GM23338 (cell line): ENCODE measurements around the gene TRIO.

Source experiments
- CREB1 ChIP-seq: fragments of 250-450 bp; sonication (Bioruptor Pico); IDR thresholded peaks from 2 replicates; pipeline ENCODE4 v1.5.0; 2020; ENCODE audit warnings: low read depth, mild to moderate bottlenecking, moderate library complexity
- EZH2 ChIP-seq: fragments of 200-600 bp; sonication (generic); IDR thresholded peaks from one replicate; pipeline ENCODE4 v1.8.0; 2017; ENCODE audit warnings: antibody characterized with exemption, mild to moderate bottlenecking, low read depth; ENCODE audit not compliant: unreplicated experiment
- EZH2phosphoT487 ChIP-seq: fragments of 200-600 bp; sonication (generic); IDR thresholded peaks from one replicate; pipeline ENCODE4 v1.8.1; 2018; ENCODE audit warnings: antibody characterized with exemption; ENCODE audit not compliant: unreplicated experiment
- POLR2AphosphoS5 ChIP-seq: IDR thresholded peaks from 2 replicates; pipeline ENCODE4 v1.6.1; 2016; ENCODE audit warnings: antibody characterized with exemption, low read depth
- STAT1 ChIP-seq: IDR thresholded peaks from one replicate; pipeline ENCODE4 v1.6.1; 2016; ENCODE audit warnings: antibody characterized with exemption; ENCODE audit not compliant: unreplicated experiment
- ZNF114 ChIP-seq: fragments of 250-450 bp; sonication (Bioruptor Pico); IDR thresholded peaks from 2 replicates; pipeline ENCODE4 v1.5.0; 2020; ENCODE audit warnings: mild to moderate bottlenecking, moderate library complexity
- ZNF331 ChIP-seq: fragments of 250-450 bp; sonication (Bioruptor Pico); IDR thresholded peaks from 2 replicates; pipeline ENCODE4 v1.5.0; 2020; ENCODE audit warnings: low read depth, mild to moderate bottlenecking, moderate library complexity
- TF ChIP-seq, protein P1 (sequence below), 2 experiments: fragments of 200-600 bp in 1 of 2; sonication (generic) in 1 of 2; conservative IDR thresholded peaks; 2 replicates each; pipeline versions ENCODE4 v1.5.1 to v1.6.1; 2016 to 2017; ENCODE audit warnings: antibody characterized with exemption in 2 of 2, low read depth in 2 of 2, mild to moderate bottlenecking in 2 of 2, moderate library complexity in 1 of 2
- TF ChIP-seq, protein P2 (sequence below): IDR thresholded peaks from one replicate; pipeline ENCODE4 v1.6.1; 2018; ENCODE audit warnings: antibody characterized with exemption; ENCODE audit not compliant: unreplicated experiment

DNA sequence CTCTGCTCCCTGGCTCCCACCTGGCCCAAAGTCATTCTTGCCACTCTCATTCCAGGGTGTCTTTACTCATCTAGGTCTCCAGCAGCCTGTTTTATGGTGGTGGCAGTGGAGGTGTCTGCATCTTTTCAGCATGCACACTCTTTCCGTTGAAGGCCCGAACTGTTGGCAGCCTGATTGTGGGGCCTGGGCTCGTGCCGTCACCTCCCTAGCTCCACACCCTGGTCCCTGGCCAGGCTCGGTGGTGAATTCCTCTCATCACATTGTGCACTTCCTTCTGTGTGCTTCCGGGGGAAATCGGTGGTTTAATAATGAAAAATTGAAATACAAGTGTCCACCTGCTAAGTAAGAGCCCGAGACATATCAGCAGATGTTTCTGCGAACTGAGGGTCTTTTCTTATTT, 214.3 kb downstream of the TRIO start:
- no peak for TF ChIP-seq EZH2phosphoT487
- TF ChIP-seq ZNF114 (CRISPR knock-in tag) = no peak
- TF ChIP-seq STAT1 = no peak
- TF ChIP-seq, protein P1, sequence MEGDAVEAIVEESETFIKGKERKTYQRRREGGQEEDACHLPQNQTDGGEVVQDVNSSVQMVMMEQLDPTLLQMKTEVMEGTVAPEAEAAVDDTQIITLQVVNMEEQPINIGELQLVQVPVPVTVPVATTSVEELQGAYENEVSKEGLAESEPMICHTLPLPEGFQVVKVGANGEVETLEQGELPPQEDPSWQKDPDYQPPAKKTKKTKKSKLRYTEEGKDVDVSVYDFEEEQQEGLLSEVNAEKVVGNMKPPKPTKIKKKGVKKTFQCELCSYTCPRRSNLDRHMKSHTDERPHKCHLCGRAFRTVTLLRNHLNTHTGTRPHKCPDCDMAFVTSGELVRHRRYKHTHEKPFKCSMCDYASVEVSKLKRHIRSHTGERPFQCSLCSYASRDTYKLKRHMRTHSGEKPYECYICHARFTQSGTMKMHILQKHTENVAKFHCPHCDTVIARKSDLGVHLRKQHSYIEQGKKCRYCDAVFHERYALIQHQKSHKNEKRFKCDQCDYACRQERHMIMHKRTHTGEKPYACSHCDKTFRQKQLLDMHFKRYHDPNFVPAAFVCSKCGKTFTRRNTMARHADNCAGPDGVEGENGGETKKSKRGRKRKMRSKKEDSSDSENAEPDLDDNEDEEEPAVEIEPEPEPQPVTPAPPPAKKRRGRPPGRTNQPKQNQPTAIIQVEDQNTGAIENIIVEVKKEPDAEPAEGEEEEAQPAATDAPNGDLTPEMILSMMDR (conservative IDR thresholded peaks at IDR 0.05; ENCODE audit: low read depth in 2 of 2) = no peak
- TF ChIP-seq POLR2AphosphoS5 = no peak
- no peak for TF ChIP-seq ZNF331 (CRISPR knock-in tag)
- TF ChIP-seq EZH2 = no peak
- TF ChIP-seq CREB1 (CRISPR knock-in tag) = no peak
- TF ChIP-seq, protein P2, sequence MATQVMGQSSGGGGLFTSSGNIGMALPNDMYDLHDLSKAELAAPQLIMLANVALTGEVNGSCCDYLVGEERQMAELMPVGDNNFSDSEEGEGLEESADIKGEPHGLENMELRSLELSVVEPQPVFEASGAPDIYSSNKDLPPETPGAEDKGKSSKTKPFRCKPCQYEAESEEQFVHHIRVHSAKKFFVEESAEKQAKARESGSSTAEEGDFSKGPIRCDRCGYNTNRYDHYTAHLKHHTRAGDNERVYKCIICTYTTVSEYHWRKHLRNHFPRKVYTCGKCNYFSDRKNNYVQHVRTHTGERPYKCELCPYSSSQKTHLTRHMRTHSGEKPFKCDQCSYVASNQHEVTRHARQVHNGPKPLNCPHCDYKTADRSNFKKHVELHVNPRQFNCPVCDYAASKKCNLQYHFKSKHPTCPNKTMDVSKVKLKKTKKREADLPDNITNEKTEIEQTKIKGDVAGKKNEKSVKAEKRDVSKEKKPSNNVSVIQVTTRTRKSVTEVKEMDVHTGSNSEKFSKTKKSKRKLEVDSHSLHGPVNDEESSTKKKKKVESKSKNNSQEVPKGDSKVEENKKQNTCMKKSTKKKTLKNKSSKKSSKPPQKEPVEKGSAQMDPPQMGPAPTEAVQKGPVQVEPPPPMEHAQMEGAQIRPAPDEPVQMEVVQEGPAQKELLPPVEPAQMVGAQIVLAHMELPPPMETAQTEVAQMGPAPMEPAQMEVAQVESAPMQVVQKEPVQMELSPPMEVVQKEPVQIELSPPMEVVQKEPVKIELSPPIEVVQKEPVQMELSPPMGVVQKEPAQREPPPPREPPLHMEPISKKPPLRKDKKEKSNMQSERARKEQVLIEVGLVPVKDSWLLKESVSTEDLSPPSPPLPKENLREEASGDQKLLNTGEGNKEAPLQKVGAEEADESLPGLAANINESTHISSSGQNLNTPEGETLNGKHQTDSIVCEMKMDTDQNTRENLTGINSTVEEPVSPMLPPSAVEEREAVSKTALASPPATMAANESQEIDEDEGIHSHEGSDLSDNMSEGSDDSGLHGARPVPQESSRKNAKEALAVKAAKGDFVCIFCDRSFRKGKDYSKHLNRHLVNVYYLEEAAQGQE = no peak
